RWPE1 (cell line): ENCODE measurements around the gene CDK7.
A peak's percentile ranks its signal among the peaks of the same experiment; 100 is the strongest.

Experiments
- CTCF ChIA-PET: fragments of 350-600 bp; sonication (Branson Sonifier 250); formaldehyde crosslinking; extraction: SDS; loops from one replicate; lab custom pipeline; 2021; lab: Yijun Ruan, JAX
- POLR2A ChIA-PET: fragments of 400-600 bp; formaldehyde crosslinking; extraction: SDS; loops from one replicate; lab custom pipeline; 2020; ENCODE audit warnings: antibody characterized with exemption; ENCODE audit not compliant: low non-redundant PET; lab: Yijun Ruan, JAX
- DNase-seq: peaks from one replicate; pipeline ENCODE4 v3.0.0; 2012; ENCODE audit warnings: low spot score
- H3K27ac ChIP-seq: fragments of 450-650 bp; 2 replicates; pipeline ENCODE4 v1.5.1; 2017
- TF ChIP-seq, protein P1 (sequence below): fragments of 450-650 bp; conservative IDR thresholded peaks from 2 replicates; pipeline ENCODE4 v1.5.1; 2017; ENCODE audit warnings: low read depth, mild to moderate bottlenecking

CDK7 gene

DNA sequence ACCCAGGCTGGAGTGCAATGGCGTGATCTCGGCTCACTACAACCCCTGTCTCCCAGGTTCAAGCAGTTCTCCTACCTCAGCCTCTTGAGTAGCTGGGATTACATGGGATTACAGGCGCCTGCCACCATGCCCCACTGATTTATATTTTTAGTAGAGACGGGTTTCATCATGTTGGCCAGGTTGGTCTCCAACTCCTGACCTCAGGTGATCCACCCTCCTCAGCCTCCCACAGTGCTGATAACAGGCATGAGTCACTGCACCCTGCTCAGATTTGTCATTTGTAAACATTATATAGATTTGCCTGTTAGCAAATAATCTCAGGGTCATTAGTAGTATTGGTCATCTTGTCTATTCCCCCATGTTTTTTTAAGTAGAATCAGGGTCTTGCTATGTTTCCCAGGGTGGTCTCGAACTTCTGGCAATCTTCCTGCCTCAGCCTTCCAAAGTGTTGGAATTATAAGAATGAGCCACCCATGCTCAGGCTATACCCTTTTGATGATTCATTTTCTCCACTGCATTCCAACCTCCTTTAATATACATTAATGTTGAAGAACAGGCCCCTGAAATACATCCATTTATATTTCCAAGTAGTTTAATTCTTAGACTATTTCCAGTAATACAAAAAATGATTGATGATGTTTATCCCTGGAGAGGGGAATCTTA, 28.0 kb upstream of the CDK7 start:
- peak; percentile 41 for DNase-seq
- ChIA-PET POLR2A (no interaction called here), CTCF (interaction anchor here (0.7 kb wide), 1 partner anchor 128 kb away, joined by 3 read pairs; no protein-coding TSS in a partner anchor)
- H3K27ac ChIP-seq = peak overlapping the region; percentile 49
- TF ChIP-seq, protein P1, sequence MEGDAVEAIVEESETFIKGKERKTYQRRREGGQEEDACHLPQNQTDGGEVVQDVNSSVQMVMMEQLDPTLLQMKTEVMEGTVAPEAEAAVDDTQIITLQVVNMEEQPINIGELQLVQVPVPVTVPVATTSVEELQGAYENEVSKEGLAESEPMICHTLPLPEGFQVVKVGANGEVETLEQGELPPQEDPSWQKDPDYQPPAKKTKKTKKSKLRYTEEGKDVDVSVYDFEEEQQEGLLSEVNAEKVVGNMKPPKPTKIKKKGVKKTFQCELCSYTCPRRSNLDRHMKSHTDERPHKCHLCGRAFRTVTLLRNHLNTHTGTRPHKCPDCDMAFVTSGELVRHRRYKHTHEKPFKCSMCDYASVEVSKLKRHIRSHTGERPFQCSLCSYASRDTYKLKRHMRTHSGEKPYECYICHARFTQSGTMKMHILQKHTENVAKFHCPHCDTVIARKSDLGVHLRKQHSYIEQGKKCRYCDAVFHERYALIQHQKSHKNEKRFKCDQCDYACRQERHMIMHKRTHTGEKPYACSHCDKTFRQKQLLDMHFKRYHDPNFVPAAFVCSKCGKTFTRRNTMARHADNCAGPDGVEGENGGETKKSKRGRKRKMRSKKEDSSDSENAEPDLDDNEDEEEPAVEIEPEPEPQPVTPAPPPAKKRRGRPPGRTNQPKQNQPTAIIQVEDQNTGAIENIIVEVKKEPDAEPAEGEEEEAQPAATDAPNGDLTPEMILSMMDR = no peak

DNA sequence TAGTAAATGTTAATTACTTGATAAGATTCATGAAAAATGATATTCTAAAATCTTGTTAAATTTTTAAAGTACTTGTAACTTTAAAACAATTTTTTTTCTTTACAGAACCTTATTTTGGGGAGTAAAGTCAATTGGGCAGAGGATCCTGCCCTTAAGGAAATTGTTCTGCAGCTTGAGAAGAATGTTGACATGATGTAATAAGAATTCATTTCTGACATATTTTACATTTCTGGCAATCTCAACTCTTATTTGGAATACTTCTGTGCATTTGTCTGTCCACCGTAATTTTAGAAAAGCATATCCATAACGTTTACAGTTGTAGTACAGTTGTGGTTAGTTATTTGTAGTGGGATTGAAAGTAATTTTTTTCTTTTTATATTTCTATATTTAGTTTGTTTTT, 25.1 kb upstream of the CDK7 start:
- ChIA-PET POLR2A (interaction anchor here (0.6 kb wide), 1 partner anchor 77 kb away, joined by 7 read pairs; no protein-coding TSS in a partner anchor), CTCF (no interaction called here)
- no peak for DNase-seq
- TF ChIP-seq, protein P1 = no peak
- H3K27ac ChIP-seq = no peak overlapping the region

DNA sequence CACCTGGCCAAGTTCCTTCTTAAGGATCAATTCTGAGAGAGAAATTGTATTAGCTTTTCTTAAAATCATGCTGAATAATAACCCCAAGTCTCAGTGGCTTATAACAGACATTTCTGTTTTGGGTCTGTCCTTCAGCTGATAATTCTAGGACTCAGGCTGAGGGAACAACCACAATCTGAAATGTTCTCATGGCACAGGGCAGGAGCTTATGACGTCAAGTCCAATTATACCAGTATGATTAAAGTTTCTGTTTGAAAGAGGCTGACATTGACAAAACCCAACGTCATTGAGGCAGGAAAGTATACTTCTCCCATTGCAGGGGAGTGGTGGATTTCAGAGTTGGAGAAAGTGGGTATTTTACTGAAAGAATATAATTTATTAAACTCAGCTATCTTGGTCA, 23.5 kb upstream of the CDK7 start:
- ChIA-PET POLR2A (no interaction called here), CTCF (interaction anchor here (0.9 kb wide), 1 partner anchor 118 kb away, joined by 3 read pairs; the partner anchor contains the start of gene SLC30A5)
- TF ChIP-seq, protein P1 = no peak
- no peak overlapping the region for H3K27ac ChIP-seq
- no peak for DNase-seq

DNA sequence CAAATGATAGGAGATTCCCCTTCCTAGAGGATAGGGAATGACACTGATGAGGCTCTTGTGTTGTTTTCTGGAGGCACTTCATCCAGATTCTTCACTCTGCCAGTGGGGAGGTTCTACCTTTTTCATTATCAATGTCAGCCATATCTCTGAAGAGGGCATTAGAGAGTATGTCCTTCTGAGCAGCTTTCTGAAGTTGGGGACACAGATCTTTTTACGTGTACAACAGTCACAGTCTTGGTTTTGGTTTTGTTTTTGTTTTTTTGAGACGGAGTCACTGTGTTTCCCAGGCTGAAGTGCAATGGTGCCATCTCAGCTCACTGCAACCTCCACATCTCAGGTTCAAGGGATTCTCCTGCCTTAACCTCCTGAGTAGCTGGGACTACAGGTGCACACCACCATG, 22.7 kb upstream of the CDK7 start:
- POLR2A ChIA-PET = no interaction called here
- TF ChIP-seq, protein P1 = no peak
- CTCF ChIA-PET = no interaction called here
- no peak for DNase-seq
- no peak overlapping the region for H3K27ac ChIP-seq

DNA sequence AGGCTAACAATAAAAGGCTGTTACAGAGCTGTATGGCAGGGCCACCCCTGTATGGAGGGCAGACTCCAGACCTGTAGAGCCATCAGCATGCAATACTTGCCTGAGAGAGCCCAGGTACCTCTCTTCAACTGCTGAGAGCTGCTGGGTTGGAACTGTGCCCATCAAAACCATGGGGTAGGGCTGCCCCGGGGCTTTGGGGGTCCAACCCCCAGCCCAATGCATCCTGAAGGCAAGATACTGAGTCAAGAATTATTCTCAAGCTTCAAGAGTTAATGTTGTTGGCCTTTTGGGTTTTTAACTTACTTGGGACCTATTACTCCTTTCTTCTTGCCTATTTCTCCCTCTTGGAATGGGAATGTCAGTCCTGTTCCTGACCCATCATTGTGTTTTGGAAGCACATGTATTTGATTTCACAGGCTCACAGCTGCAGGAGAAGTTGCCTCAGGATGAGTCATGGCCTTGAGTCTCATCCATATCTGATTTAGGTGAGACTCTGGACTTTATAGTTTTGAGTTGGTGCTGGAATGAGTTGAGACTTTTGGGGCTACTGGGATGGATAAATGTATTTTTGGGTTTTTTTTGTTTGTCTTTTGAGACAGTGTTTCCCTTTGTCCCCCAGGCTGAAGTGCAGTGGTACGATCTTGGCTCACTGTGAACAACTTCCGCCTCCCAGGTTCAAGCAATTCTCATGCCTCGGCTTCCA, 21.0 kb upstream of the CDK7 start:
- no peak overlapping the region; the same call in 1 of the 2 replicates for H3K27ac ChIP-seq
- ChIA-PET POLR2A (no interaction called here), CTCF (interaction anchor here (0.6 to 0.8 kb wide), 2 partner anchors 33 to 120 kb away, joined by 3 read pairs; partner anchors contain the start of gene SLC30A5)
- no peak for DNase-seq
- TF ChIP-seq, protein P1 = no peak

DNA sequence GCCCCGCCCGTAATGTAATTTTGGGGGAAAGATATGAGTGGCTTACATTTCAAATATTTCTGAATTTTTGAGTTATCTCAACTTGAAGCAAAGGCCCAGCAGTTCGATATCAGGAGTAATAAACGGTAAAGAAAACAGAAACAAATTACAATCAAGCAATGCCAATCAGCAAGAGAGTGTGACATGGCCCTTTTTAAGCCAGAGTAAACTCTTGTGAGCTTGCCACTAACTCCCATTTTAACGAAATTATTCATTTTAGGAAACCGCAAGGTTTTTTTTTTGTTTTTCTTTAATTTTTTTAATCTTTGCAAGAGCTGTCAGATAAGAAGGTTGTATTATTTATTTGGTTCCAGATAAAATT, 17.6 kb upstream of the CDK7 start:
- ChIA-PET CTCF (interaction anchor here (1.0 kb wide), 1 partner anchor 124 kb away, joined by 3 read pairs; no protein-coding TSS in a partner anchor), POLR2A (interaction anchor here (0.6 to 0.7 kb wide), 2 partner anchors 115 to 1002 kb away, joined by 3 read pairs; partner anchors contain the start of genes CCDC125 and PIK3R1)
- no peak for DNase-seq
- TF ChIP-seq, protein P1 = no peak
- peak overlapping the region; percentile 90 for H3K27ac ChIP-seq
